Cardiac ventricle fibroblast (primary cell): Measurements from ENCODE around the gene NR4A1. TPM values are rescaled to one million over a fixed set of nuclear protein-coding genes. Genes with fewer than 3 reads are reported as not detected.

Experiments used
- total RNA-seq: library from RNA; depleted of rRNA; stranded (reverse); fragments of >200 nt; gene quantifications from 2 replicates; pipeline ENCODE4 v1.2.3, GENCODE V29; 2015

NR4A1 gene
- total RNA-seq, result 2.1 and 4.4 TPM in 2 replicates

DNA sequence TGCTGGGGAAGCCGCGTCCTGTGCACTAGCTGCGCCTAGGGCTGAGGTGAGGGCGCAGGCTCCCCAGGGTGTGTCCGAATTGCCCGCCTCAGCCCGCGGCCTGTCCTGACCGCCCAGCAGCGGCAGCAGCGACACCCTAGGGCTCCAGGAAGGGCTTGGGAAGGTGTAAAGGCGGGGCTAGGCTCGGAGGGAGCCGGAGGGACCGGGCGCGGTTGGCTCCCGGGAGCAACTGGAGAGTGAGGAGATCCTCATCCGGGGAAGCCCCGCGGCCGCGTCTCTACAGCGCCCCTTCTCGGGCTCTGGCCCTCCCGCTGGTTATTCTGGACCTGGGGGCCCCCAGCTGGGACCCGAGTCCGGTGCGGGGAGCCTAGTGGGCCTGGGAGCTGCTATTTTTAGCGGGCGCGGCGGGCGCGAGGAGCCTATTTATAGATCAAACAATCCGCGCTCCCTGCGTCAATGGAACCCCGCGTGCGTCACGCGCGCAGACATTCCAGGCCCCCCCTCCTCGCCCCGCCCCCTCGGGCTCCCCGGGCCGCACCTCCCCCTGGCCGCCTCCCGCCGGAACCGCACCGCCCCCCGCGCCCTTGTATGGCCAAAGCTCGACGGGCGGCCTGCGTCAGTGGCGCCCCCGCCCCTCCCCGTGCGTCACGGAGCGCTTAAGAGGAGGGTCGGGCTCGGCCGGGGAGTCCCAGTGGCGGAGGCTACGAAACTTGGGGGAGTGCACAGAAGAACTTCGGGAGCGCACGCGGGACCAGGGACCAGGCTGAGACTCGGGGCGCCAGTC lies at the start of gene NR4A1:
NR4A1 (plus strand) TSS at position 685 of the 784 bp plus-strand sequence. CDS start 2,887 bp downstream, outside the sequence.

DNA sequence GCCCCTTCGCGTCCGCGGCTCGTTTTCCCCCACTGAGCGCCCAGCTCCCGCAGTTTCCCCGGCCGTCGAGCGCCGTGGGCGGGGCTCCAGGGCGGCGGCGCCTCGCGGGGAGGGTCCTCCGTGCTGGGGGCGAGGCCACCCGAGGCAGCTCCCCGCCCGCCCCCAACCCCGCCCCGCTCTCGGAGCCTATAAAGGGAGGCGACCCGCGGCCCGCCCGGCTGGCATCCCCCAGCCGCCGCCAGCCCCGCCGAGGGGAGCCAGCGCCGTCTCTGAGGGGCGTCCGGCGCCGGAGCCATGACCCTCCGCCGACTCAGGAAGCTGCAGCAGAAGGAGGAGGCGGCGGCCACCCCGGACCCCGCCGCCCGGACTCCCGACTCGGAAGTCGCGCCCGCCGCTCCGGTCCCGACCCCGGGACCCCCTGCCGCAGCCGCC lies 44.5 kb upstream of the NR4A1 start, which contains the start of gene TAMALIN:
TAMALIN (plus strand) TSS at position 221 of the 432 bp plus-strand sequence; CDS start at position 295, 74 bp downstream.

DNA sequence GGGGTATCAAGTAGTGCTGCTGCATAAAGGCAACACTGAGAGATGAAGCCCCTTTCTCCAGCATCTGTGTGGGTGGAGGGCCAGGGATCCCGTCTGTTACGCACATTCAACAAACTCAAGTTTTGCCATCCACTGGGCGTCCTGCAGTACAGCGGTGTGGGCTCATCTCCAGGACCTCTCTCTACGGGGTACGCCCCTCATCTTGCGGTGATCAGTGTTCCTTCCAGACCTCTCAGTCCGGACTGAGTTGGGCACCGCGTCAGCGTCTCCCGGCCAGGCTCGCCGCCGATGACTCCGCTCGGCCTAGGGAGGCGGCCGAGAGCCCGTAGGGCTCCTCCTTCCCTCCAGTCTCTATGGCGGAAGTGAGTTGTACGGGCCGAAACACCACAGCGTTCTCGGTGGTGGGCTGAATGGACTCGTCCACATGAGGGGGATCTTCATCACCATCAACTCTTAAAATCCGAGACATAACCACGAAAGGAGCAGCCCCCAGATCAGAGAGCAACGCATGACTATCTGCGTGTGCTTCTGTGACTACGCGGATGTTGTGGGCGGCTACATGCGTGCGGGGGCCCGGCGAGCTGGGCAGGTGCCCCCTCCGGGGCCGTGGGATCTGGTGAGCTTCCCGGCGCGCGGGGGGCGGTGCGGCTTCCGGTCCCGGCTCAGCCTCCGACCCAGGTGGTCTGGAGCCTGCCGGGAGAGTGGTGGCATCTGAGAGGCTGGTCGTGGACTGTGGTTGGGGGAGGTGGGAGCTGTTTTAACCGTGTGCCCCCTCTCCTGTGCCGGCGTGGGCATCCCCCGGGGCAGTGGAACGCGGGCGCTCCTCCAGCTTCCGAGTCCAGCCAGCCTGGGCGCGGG lies 18.3 kb downstream of the NR4A1 start, which contains the start of gene ATG101:
ATG101 (plus strand) TSS at position 652 of the 858 bp plus-strand sequence. CDS start 3,673 bp downstream, outside the sequence.

DNA sequence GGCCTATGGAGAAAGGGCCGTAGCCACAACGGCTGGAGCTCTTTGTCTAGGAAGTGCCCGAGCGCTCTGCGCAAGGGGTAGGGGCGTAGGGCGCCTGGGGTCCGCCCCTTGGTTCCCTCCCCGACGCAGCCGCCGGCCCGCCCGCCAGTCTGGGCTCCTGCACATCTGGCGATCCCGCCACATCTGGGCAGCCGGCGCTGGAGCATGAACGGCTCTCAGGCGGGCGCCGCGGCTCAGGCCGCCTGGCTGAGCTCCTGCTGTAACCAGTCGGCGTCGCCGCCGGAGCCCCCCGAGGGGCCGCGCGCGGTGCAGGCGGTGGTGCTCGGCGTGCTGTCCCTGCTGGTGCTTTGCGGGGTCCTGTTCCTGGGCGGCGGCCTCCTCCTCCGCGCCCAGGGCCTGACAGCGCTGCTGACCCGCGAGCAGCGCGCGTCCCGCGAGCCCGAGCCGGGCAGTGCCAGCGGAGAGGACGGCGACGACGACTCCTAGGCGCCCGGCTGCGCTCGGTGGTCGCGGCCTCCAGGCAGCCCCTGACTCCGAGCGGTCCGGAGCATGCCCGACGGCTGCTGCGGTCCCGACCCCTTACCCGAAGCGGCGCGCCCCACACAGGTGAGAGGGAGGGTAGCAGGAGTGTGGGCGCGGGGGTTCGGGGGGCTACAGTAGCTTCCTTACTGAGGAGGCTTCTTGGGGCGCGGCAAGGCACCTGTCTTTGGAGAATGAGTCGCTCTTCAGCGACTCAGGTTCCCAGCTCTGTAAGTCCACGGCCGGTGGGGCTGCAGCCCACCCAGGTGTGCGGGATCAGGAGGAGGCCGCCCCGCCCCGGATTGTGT lies 28.5 kb downstream of the NR4A1 start, which contains the start of gene SMIM41:
SMIM41 (plus strand) TSS at position 129 of the 827 bp plus-strand sequence; CDS start at position 205, 76 bp downstream.

Other genes with a start within 250 kb of the NR4A1 start
- gene FIGNL2, start 202.7 kb upstream of the NR4A1 start, total RNA-seq, result 0.24 and 0.56 TPM in 2 replicates
- gene ANKRD33, start 163.3 kb upstream of the NR4A1 start, total RNA-seq, result 0.44 TPM in 1 of 2 replicates, not detected in the other
- gene ACVRL1, start 143.9 kb upstream of the NR4A1 start, total RNA-seq, result 187 and 199 TPM in 2 replicates
- 23.4 and 24.1 TPM in 2 replicates for gene ACVR1B, start 99.7 kb upstream of the NR4A1 start, total RNA-seq
- 16.6 and 19.0 TPM in 2 replicates for gene TAMALIN, start 44.5 kb upstream of the NR4A1 start, total RNA-seq
- gene ATG101, start 18.5 kb downstream of the NR4A1 start, total RNA-seq, result 33.1 and 45.5 TPM in 2 replicates
- gene SMIM41, start 28.3 kb downstream of the NR4A1 start, total RNA-seq, result not detected in 2 replicates
- 0.12 and 0.24 TPM in 2 replicates for gene KRT80, start 140.6 kb downstream of the NR4A1 start, total RNA-seq
- gene KRT7, start 181.8 kb downstream of the NR4A1 start, total RNA-seq, result 3.4 and 6.3 TPM in 2 replicates
- gene KRT86, start 223.2 kb downstream of the NR4A1 start, total RNA-seq, result not detected in 2 replicates
- gene KRT81, start 240.1 kb downstream of the NR4A1 start, total RNA-seq, result not detected in 2 replicates